Measurements from ENCODE around the gene HHEX. TPM values are rescaled to one million over a fixed set of nuclear protein-coding genes. Genes with fewer than 3 reads are reported as not detected.

Gene HHEX
- total RNA-seq, 6 experiments from 2014 or later, result 26.8 to 73.2 (median 42.0) TPM

GRCh38 chr10:92727550-92727949, 37.8 kb downstream of the HHEX start:
- WGBS (ENCODE audit: insufficient coverage, low coverage, low lambda C conversion rate, missing lambda C conversion rate), result 54% methylated on average over 3 of the region's 3 CpGs
- Histone ChIP-seq H3K4me1 (peaks cover 0 to 7% (median 2%) of the 10 kb centered on the region in 4 donors), H3K27me3 (no peaks in the 10 kb centered on the region), H3K4me3 (no peak overlapping the region), H3K36me3 (no peaks in the 10 kb centered on the region), H3K9me3 (no peaks in the 10 kb centered on the region), H3K27ac (no peak overlapping the region)
- ATAC-seq (peak in 1 of 4 donors; percentile 46), DNase-seq (no peak)
- intact Hi-C loops (cut with DNase I), result no loop called here
- TF ChIP-seq CTCF (IDR thresholded peaks at IDR 0.05) (no peak), POLR2A (IDR thresholded peaks at IDR 0.05) (no peak)

- H3K27ac ChIP-seq, result no peak overlapping the region
- 72% methylated on average over 2 of the region's 2 CpGs for WGBS (ENCODE audit: insufficient coverage, low coverage, low lambda C conversion rate, missing lambda C conversion rate)
- H3K36me3 ChIP-seq, result no peaks in the 10 kb centered on the region
- H3K4me3 ChIP-seq, result no peak overlapping the region
- peaks cover 0 to 2% (median under 1%) of the 10 kb centered on the region in 4 donors for H3K4me1 ChIP-seq
- no peak for ATAC-seq
- intact Hi-C loops (cut with DNase I), result no loop called here
- H3K27me3 ChIP-seq, result no peaks in the 10 kb centered on the region
- no peaks in the 10 kb centered on the region for H3K9me3 ChIP-seq
- TF ChIP-seq CTCF (IDR thresholded peaks at IDR 0.05) (no peak), POLR2A (IDR thresholded peaks at IDR 0.05) (no peak)
- DNase-seq, result peak in 1 of 3 donors; percentile 3
These were observed 40.1 kb downstream of the HHEX start for GRCh38 chr10:92729886-92730285.

GRCh38 chr10:92732958-92733357, 43.2 kb downstream of the HHEX start:
- no peaks in the 10 kb centered on the region for H3K9me3 ChIP-seq
- H3K27ac ChIP-seq, result no peak overlapping the region
- 69% methylated on average over 2 of the region's 2 CpGs for WGBS (ENCODE audit: insufficient coverage, low coverage, low lambda C conversion rate, missing lambda C conversion rate)
- ATAC-seq (no peak), DNase-seq (no peak)
- intact Hi-C loops (cut with DNase I), result no loop called here
- H3K27me3 ChIP-seq, result no peaks in the 10 kb centered on the region
- no peaks in the 10 kb centered on the region for H3K36me3 ChIP-seq
- TF ChIP-seq POLR2A (IDR thresholded peaks at IDR 0.05) (no peak), CTCF (IDR thresholded peaks at IDR 0.05) (no peak)
- no peak overlapping the region for H3K4me3 ChIP-seq
- no peaks in the 10 kb centered on the region for H3K4me1 ChIP-seq

- Histone ChIP-seq H3K4me3 (no peak overlapping the region), H3K27ac (no peak overlapping the region), H3K36me3 (no peaks in the 10 kb centered on the region), H3K4me1 (no peaks in the 10 kb centered on the region), H3K9me3 (no peaks in the 10 kb centered on the region), H3K27me3 (no peaks in the 10 kb centered on the region)
- ATAC-seq, result no peak
- intact Hi-C loops (cut with DNase I), result no loop called here
- TF ChIP-seq POLR2A (IDR thresholded peaks at IDR 0.05) (no peak), CTCF (IDR thresholded peaks at IDR 0.05) (no peak)
- DNase-seq, result peak in 1 of 3 donors; percentile 1
These were observed 44.5 kb downstream of the HHEX start for GRCh38 chr10:92734301-92734700.

- intact Hi-C loops (cut with DNase I), result no loop called here
- Histone ChIP-seq H3K9me3 (no peaks in the 10 kb centered on the region), H3K4me1 (no peaks in the 10 kb centered on the region), H3K36me3 (no peaks in the 10 kb centered on the region), H3K27me3 (no peaks in the 10 kb centered on the region), H3K27ac (no peak overlapping the region), H3K4me3 (no peak overlapping the region)
- DNase-seq, result no peak
- WGBS (ENCODE audit: insufficient coverage, low coverage, low lambda C conversion rate, missing lambda C conversion rate), result 100% methylated on average over 2 of the region's 3 CpGs
- no peak for ATAC-seq
- TF ChIP-seq CTCF (IDR thresholded peaks at IDR 0.05) (no peak), POLR2A (IDR thresholded peaks at IDR 0.05) (no peak)
These were observed 46.2 kb downstream of the HHEX start for GRCh38 chr10:92735938-92736337.

Measured in right lobe of liver (tissue), 6 donors.